Activated naive CD4-positive, alpha-beta T cell treated with anti-CD3 and anti-CD28 coated beads, Interleukin-2, amount 10 ng/mL, durations not matched to agents 7 days and 5 days (primary cell): Measurements from ENCODE around the gene ANK2.

ENCODE experiments used
- CTCF ChIA-PET: fragments of 350-600 bp; sonication (Branson Sonifier 250); formaldehyde crosslinking; loops from one replicate; lab custom pipeline; 2021; ENCODE audit warnings: antibody characterized with exemption; lab: Charles Lee
- DNase-seq: peaks from one replicate; pipeline ENCODE4 v3.0.0-alpha.2; 2020
- H3K27ac Mint-ChIP-seq: one replicate; pipeline ENCODE4 v1.8.0; 2021; ENCODE audit warnings: mild to moderate bottlenecking, moderate library complexity, mixed read lengths
- H3K27me3 Mint-ChIP-seq: one replicate; pipeline ENCODE4 v1.8.0; 2021; ENCODE audit warnings: mild to moderate bottlenecking, mixed read lengths
- H3K36me3 Mint-ChIP-seq: one replicate; pipeline ENCODE4 v1.8.0; 2021; ENCODE audit warnings: mixed read lengths
- H3K4me1 Mint-ChIP-seq: one replicate; pipeline ENCODE4 v1.8.0; 2021; ENCODE audit warnings: mixed read lengths
- H3K4me3 Mint-ChIP-seq: one replicate; pipeline ENCODE4 v1.8.0; 2021; ENCODE audit warnings: mild to moderate bottlenecking, moderate library complexity, mixed read lengths
- H3K9me3 Mint-ChIP-seq: one replicate; pipeline ENCODE4 v1.8.0; 2021; ENCODE audit warnings: mixed read lengths

ANK2 gene

GRCh38 chr4:113090954-113091353 lies 41.5 kb downstream of the ANK2 start:
- no peaks in the 10 kb centered on the region for H3K4me1 Mint-ChIP-seq
- no peak overlapping the region for H3K4me3 Mint-ChIP-seq
- H3K36me3 Mint-ChIP-seq = no peaks in the 10 kb centered on the region
- no peaks in the 10 kb centered on the region for H3K9me3 Mint-ChIP-seq
- DNase-seq = no peak
- CTCF ChIA-PET = no interaction called here
- H3K27me3 Mint-ChIP-seq = no peaks in the 10 kb centered on the region
- H3K27ac Mint-ChIP-seq = no peak overlapping the region

DNA sequence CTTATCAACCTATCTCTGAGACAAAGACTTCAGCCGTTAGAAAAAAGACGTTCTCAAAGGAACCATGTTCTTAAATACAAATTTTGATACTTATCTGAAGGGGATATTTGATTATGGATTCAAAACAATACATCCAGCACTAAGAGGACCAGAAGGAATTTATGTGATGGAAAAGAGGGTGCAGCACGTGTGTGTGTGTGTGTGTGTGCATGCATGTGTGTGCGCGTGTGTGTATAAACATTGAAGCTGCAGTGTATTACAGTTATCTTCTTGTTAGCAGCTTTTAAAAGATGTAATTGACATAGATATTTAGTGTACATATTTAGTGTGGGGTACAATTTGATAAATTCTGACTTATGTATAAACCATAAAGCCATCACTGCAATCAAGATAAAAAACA lies 44.9 kb downstream of the ANK2 start:
- Mint-ChIP-seq H3K27me3 (no peaks in the 10 kb centered on the region), H3K4me1 (no peaks in the 10 kb centered on the region), H3K36me3 (no peaks in the 10 kb centered on the region), H3K4me3 (no peak overlapping the region), H3K9me3 (no peaks in the 10 kb centered on the region), H3K27ac (no peak overlapping the region)
- CTCF ChIA-PET = no interaction called here
- no peak for DNase-seq

DNA sequence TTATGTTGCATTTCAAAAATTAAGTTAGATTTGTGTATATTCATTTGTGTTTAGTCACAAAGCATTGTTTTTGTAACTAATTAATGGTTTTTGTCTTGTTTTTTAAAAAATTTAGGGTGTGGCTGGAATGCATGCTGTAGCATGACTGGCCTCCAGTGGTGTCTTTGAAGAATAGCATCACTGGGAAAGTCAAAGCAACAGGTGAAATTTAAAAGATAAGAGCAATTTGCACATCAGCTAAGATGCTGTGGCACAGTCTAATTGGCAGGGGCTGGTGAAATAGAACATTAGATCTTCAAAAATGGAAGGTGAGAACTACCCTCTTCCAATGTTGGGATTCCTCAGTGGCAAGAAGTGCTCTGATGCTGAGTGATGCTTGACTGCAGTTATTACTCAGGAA lies 45.3 kb downstream of the ANK2 start:
- CTCF ChIA-PET = no interaction called here
- Mint-ChIP-seq H3K36me3 (no peaks in the 10 kb centered on the region), H3K4me3 (no peak overlapping the region), H3K27ac (no peak overlapping the region), H3K4me1 (no peaks in the 10 kb centered on the region), H3K9me3 (no peaks in the 10 kb centered on the region), H3K27me3 (no peaks in the 10 kb centered on the region)
- DNase-seq = no peak

DNA sequence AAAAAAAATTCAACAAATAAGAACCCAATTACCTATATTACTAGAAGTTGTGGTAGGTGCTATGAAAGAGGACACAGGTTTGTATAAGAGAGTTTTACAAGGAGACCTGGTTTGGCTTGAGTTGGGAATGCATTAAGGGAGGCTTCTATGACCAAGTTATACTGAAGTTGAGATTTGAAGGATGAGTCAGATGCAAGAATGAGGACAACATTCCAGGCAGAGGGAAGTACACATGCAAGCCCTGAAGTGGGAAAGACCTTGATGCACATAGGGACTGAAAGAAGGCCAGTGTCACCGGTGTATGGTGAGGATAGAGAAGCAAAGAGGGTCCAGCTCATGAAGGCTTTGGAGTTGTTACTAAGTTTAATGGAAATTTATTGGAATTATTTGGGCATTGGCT lies 52.2 kb downstream of the ANK2 start:
- DNase-seq = no peak
- Mint-ChIP-seq H3K36me3 (no peaks in the 10 kb centered on the region), H3K4me3 (no peak overlapping the region), H3K27me3 (peaks cover 4% of the 10 kb centered on the region), H3K27ac (no peak overlapping the region), H3K4me1 (no peaks in the 10 kb centered on the region), H3K9me3 (no peaks in the 10 kb centered on the region)
- CTCF ChIA-PET = no interaction called here

DNA sequence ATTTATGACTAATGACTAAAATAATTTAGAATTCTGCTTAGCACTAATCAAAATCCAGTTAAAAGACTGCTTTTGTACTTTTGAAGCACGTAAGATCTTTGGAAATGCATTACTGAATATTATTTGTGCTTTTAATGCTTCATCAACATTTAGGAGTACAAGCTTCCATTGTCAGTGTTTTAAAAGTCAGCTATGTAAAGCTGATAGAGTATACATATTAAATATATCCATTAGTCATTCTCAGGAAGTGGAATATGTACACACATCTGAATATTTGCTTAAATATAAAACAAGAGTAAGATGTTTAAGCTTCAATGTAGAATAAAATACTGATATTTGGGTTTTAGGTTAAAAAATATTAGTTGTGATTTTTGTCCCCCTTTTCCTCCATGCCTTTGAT lies 54.1 kb downstream of the ANK2 start:
- Mint-ChIP-seq H3K4me1 (no peaks in the 10 kb centered on the region), H3K27me3 (peaks cover 4% of the 10 kb centered on the region), H3K27ac (no peak overlapping the region), H3K9me3 (no peaks in the 10 kb centered on the region), H3K4me3 (no peak overlapping the region), H3K36me3 (no peaks in the 10 kb centered on the region)
- CTCF ChIA-PET = no interaction called here
- no peak for DNase-seq

GRCh38 chr4:113106108-113106507 lies 56.7 kb downstream of the ANK2 start:
- Mint-ChIP-seq H3K4me3 (no peak overlapping the region), H3K36me3 (no peaks in the 10 kb centered on the region), H3K9me3 (no peaks in the 10 kb centered on the region), H3K27ac (no peak overlapping the region), H3K27me3 (peaks cover 4% of the 10 kb centered on the region), H3K4me1 (no peaks in the 10 kb centered on the region)
- no peak for DNase-seq
- CTCF ChIA-PET = no interaction called here

- DNase-seq = no peak
- H3K27me3 Mint-ChIP-seq = no peaks in the 10 kb centered on the region
- H3K36me3 Mint-ChIP-seq = no peaks in the 10 kb centered on the region
- H3K27ac Mint-ChIP-seq = no peak overlapping the region
- no peak overlapping the region for H3K4me3 Mint-ChIP-seq
- no peaks in the 10 kb centered on the region for H3K9me3 Mint-ChIP-seq
- CTCF ChIA-PET = no interaction called here
- no peaks in the 10 kb centered on the region for H3K4me1 Mint-ChIP-seq
Observed at GRCh38 chr4:113109106-113109718, 59.8 kb downstream of the ANK2 start.

GRCh38 chr4:113112338-113112978 lies 63.0 kb downstream of the ANK2 start:
- Mint-ChIP-seq H3K27me3 (no peaks in the 10 kb centered on the region), H3K4me3 (no peak overlapping the region), H3K27ac (no peak overlapping the region), H3K36me3 (no peaks in the 10 kb centered on the region), H3K9me3 (no peaks in the 10 kb centered on the region), H3K4me1 (no peaks in the 10 kb centered on the region)
- CTCF ChIA-PET = no interaction called here
- no peak for DNase-seq

- H3K27me3 Mint-ChIP-seq = no peaks in the 10 kb centered on the region
- no peaks in the 10 kb centered on the region for H3K9me3 Mint-ChIP-seq
- no peak overlapping the region for H3K27ac Mint-ChIP-seq
- no peaks in the 10 kb centered on the region for H3K4me1 Mint-ChIP-seq
- no peak overlapping the region for H3K4me3 Mint-ChIP-seq
- H3K36me3 Mint-ChIP-seq = no peaks in the 10 kb centered on the region
- no peak for DNase-seq
- CTCF ChIA-PET = no interaction called here
Observed at GRCh38 chr4:113113151-113113550, 63.7 kb downstream of the ANK2 start.

GRCh38 chr4:113114884-113115283 lies 65.4 kb downstream of the ANK2 start:
- no peaks in the 10 kb centered on the region for H3K36me3 Mint-ChIP-seq
- CTCF ChIA-PET = no interaction called here
- no peak for DNase-seq
- H3K27me3 Mint-ChIP-seq = no peaks in the 10 kb centered on the region
- H3K4me3 Mint-ChIP-seq = no peak overlapping the region
- H3K9me3 Mint-ChIP-seq = no peaks in the 10 kb centered on the region
- H3K4me1 Mint-ChIP-seq = no peaks in the 10 kb centered on the region
- H3K27ac Mint-ChIP-seq = no peak overlapping the region

DNA sequence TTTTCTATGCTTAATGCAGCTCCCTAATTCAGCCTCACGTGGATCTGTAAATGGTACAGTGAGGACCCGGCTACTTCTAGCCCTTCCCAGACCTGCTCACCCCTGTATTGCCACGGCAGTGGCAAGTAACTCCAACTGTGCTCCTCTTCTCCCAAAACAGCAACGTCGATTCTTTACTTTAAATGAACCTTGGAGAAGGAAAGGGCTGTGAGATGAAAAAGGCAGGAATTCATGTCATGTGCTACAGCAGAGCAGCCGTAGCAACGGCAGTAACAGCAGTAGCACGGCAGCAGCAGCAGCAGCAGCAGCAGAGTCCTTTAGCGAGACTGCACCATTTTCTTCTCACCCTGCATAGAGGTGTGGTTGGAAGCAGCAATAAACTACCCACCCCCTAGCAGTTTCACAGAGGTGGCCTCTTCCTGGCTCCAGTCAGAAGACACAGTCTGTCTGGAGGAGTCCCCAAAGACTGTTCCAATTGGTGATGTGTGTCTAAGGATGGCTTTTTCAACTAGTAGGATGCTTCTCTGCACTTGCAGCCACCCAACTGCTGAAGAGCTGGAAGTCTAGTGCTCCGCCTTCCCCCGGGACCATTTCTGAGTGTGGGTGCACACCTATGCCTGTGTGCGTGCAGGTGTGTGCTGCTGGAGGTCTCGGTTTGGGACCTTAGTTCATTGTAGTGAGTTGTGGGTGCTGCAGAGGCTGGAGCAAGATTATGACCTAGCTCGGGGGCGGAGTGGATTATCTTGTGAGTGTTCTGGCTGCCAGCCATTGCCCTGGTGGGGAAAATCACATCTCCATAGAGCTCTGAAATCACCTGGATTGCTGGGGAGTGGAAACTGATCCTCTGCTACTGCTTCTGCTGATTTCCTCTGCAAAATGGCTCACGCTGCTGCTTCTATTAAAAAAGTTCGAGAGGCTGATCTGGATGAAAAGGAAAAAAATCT lies 67.2 kb downstream of the ANK2 start:
- DNase-seq = no peak
- CTCF ChIA-PET = no interaction called here
- no peaks in the 10 kb centered on the region for H3K36me3 Mint-ChIP-seq
- H3K4me1 Mint-ChIP-seq = no peaks in the 10 kb centered on the region
- H3K4me3 Mint-ChIP-seq = no peak overlapping the region
- H3K27me3 Mint-ChIP-seq = no peaks in the 10 kb centered on the region
- no peaks in the 10 kb centered on the region for H3K9me3 Mint-ChIP-seq
- H3K27ac Mint-ChIP-seq = no peak overlapping the region

DNA sequence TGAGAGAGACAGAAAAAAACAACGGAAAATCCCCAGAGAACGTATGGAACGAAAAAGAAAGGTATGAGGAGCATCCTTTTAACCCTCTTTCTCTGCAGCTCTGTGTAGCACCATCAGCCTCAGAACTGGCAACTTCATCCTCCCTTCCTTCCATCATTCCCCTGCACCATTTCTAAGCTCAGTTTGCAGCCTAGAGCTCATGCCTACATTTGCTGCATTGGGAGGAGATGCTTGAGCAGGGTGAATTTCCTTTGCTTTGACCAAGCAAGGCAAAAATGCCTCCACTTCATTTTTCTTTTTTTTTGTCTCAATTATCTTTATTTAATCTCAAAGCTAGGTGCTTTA lies 67.9 kb downstream of the ANK2 start:
- no peaks in the 10 kb centered on the region for H3K36me3 Mint-ChIP-seq
- DNase-seq = no peak
- no peak overlapping the region for H3K27ac Mint-ChIP-seq
- H3K4me1 Mint-ChIP-seq = no peaks in the 10 kb centered on the region
- no peaks in the 10 kb centered on the region for H3K27me3 Mint-ChIP-seq
- CTCF ChIA-PET = no interaction called here
- no peaks in the 10 kb centered on the region for H3K9me3 Mint-ChIP-seq
- no peak overlapping the region for H3K4me3 Mint-ChIP-seq

DNA sequence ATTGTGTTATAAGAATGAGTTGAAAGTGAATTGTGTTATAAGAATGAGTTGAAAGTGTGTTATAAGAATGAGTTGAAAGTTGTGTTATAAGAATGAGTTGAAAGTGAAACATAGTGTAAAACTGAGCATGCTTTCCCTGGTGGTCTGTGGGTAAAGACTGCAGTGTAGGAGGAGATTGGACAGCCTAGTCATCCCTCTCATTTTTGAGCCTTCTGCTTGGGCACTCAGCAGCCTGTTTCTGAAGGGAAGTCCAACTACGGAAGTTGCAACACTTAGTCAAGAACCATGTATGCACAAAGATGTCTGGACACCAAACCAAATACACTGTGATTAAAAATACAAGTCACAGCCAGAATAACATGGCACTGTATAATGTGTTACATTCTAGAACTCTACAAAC lies 72.6 kb downstream of the ANK2 start:
- DNase-seq = no peak
- H3K36me3 Mint-ChIP-seq = no peaks in the 10 kb centered on the region
- CTCF ChIA-PET = no interaction called here
- H3K4me1 Mint-ChIP-seq = no peaks in the 10 kb centered on the region
- no peak overlapping the region for H3K4me3 Mint-ChIP-seq
- H3K9me3 Mint-ChIP-seq = no peaks in the 10 kb centered on the region
- no peaks in the 10 kb centered on the region for H3K27me3 Mint-ChIP-seq
- H3K27ac Mint-ChIP-seq = no peak overlapping the region

DNA sequence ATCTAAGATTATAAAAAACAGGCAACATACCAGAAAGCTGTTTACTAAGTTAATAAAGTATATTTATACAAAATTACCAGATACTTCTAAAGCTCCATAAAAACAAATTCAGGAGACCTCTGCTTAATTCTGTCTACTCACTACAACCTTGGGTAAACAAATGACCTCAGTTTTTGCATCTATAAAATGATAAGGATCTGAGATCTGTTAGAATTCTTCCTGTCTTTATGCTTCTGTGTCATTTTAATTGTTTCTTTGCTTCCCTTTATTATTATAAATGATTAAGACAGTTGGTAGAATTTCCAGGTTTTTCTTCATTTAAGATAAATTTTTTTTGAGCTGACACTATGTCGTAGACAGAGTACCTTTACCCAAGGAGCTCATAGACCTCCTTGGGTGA lies 76.0 kb downstream of the ANK2 start:
- no peaks in the 10 kb centered on the region for H3K9me3 Mint-ChIP-seq
- DNase-seq = no peak
- H3K4me3 Mint-ChIP-seq = no peak overlapping the region
- no peaks in the 10 kb centered on the region for H3K4me1 Mint-ChIP-seq
- no peaks in the 10 kb centered on the region for H3K36me3 Mint-ChIP-seq
- CTCF ChIA-PET = no interaction called here
- H3K27ac Mint-ChIP-seq = no peak overlapping the region
- no peaks in the 10 kb centered on the region for H3K27me3 Mint-ChIP-seq

DNA sequence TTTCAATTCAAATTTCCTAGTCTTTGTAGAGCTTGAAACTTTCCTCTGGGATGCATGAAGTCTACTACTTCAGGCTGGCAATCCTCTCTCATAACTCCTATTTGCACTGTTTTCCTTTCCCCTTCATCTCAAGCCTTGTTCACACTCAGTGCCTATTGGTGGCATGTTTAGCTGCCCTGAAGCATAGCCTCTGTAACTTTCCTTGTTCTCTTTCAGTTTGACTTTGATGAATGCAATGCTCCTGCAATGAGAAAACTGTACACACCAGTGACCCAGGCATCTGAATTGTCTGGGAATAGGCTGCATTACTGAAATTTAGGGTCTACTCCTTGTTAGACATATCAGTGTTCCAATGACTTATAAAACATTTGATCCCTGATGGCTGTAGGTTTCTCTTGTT lies 81.7 kb downstream of the ANK2 start:
- Mint-ChIP-seq H3K27ac (no peak overlapping the region), H3K9me3 (no peaks in the 10 kb centered on the region), H3K4me3 (no peak overlapping the region), H3K27me3 (no peaks in the 10 kb centered on the region), H3K36me3 (no peaks in the 10 kb centered on the region), H3K4me1 (no peaks in the 10 kb centered on the region)
- no peak for DNase-seq
- CTCF ChIA-PET = no interaction called here
